Embryonic facial prominence (tissue), 1 donor: ENCODE results near the gene OR10H3.
"Not testable (repeated sequence)": the region's sequence is repeated elsewhere in the genome, so short reads cannot be mapped to it uniquely, and the experiment has no call there.

Source experiments
- DNase-seq: peaks from one replicate; pipeline ENCODE4 v3.0.0-alpha.2; 2016; ENCODE audit errors: extremely low spot score

OR10H3 gene

GRCh38 chr19:15779756-15780476 is 42.1 kb downstream of the OR10H3 start:
- DNase-seq = peak; percentile 44

- no peak for DNase-seq
Measured at GRCh38 chr19:15780610-15781418, 43.0 kb downstream of the OR10H3 start.

- no peak for DNase-seq
Measured at GRCh38 chr19:15781661-15782060, 43.9 kb downstream of the OR10H3 start.

GRCh38 chr19:15782211-15782610 is 44.4 kb downstream of the OR10H3 start:
- DNase-seq = no peak

- not testable (repeated sequence) for DNase-seq
Measured at GRCh38 chr19:15782896-15783295, 45.1 kb downstream of the OR10H3 start.

- DNase-seq = no peak
Measured at GRCh38 chr19:15787611-15788155, 49.9 kb downstream of the OR10H3 start, which contains the start of gene OR10H5. Gene OR10H5 (plus strand): TSS chr19:15787661. CDS start chr19:15794049, 6,388 bp downstream.

GRCh38 chr19:15788594-15789270 is 50.9 kb downstream of the OR10H3 start:
- DNase-seq = no peak

- no peak for DNase-seq
Measured at GRCh38 chr19:15790096-15790495, 52.3 kb downstream of the OR10H3 start.
